GM21381 (cell line): ENCODE measurements around the gene DDX53.

Source experiments
- ATAC-seq: cut with Tn5 transposase; IDR thresholded peaks from one replicate; pipeline ENCODE4 v1.9.1; 2021; ENCODE audit warnings: mild to moderate bottlenecking, moderate library complexity; ENCODE audit not compliant: unreplicated experiment

Gene DDX53

GRCh38 chrX:22999696-23000223 is at the start of gene DDX53:
Gene DDX53, plus strand, starts transcription at chrX:22999960. Its CDS starts 98 bp downstream, at chrX:23000058.
- ATAC-seq = no peak

DNA sequence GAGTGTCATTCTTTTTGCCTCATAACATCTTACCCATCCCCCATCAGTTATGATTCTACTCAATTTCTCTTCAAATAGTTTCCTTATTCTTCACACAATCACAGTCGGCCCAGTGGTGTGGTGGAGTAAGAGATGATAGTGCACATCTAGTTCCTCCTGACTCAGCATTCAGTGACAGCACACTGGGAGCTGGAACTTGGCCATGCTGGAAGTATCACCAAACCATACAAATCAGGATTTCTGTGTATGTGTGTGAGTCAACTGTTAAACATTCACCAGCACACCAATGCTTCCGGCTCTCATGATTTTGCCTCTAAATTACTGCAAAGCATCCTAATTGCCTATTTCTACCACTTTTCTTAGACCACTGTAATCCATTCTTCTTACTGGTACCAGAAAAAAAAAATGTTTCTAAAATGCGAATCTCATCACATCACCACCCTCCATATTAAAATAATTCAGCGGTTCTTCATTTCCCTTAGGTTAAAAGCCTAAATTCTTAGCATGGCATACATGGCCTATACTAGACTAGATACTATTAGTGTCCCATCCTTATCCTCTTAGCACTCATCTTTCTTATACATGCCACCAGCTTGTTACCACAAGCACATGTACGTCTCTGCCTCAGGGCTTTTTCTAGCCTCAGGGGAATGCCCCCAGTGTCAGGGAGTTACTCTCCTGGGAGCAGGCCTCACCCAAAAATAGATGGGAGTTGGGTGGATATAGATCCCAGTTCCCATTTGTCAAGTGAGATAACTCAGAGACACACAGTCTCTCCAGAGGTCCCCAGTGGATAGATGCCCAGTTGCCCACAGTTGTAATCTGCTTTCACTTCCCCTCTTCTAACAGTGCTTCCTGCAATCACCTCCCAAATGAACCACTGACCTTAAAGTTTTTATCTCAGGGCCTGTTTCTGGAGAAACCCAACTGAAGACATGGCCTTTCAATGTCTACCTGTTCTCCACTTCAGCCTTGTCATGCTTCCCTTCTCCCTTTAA is 49.2 kb upstream of the DDX53 start:
- no peak for ATAC-seq

GRCh38 chrX:22952010-22952409 is 47.8 kb upstream of the DDX53 start:
- no peak for ATAC-seq

DNA sequence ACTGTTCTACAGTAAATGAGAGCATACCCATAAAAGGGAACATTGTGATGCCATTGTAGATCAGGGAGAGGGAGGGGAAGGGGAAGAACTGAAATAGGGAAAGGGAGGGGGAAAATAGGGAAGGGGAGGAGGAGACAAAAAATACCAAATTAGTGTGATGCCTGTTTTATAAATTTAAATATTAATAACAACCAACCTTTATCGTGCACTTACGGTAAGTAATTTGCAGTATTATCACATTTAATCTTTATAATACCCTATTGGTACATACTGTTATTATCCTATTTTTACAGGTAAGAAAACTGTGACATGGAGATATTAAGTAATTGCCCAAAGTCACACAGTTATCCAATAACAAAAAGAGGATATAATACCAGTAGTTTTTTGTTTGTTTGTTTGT is 41.5 kb upstream of the DDX53 start:
- no peak for ATAC-seq

DNA sequence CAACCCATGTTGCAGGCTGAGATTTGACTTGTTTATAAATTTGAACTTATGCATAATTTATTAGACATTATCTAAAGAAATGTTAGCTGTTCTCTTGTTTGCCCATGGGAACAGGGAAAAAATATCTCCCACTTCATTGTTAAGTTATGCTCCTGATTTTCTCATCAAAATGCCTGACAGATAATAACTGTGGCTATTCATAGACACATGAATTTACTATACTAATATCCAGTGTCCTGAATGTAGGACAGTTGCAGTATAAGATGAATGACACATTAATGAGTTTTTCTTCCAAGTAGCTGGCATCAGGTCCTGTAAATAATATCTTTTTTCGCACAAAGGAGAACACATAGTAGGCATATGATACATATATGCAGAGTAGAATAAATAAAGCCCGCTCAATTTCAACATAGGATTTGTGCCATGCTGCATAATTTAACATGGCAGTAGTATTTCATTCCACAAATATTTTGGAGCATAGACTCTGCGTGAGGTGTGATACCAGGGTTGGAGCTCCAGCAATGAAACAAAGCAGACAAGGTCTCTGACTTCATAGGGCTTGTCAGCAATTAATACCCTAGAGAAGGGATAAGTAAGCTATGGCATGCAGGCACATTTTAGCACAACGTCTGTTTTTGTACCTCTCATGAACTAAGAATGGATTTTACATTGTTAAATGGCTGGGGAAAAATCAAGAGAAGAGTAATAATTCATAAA is 40.4 kb upstream of the DDX53 start:
- no peak for ATAC-seq

DNA sequence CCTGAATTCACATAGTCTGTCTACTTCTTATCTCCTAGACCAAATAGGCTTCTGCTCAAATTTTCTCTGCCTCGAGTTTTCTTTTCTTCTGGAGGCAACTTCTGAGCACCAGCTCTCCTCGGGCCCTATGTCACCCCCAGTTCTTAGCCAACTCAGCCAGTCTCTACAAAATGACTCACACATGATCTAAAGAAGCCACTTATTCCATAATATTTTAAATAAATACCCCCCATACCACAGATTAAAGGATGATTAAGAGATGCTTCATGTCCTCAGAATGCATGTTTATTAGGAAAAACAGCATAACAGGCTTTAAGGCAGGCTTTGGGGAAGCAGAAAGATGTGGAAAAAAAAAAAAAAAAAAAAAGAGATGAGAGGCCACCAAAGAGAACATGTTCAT is 36.6 kb upstream of the DDX53 start:
- no peak for ATAC-seq

DNA sequence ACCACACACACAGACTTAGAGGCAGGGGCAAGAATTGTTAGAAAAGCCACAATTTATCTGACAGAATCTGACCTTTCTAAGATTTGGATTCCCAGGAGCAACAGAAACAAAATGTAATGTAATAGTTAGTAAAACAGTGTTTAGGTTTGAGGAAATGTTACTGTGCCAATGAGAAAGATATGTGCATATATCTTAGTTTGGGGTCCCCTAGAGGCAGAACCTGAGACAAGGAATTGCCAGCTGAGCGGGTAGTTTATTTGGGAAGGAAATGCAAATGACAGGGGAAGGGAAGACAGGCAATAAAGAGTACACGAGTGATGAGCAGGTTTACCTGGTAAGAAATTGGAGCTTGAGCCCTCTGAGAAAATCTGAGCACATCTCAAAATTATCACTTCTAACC is 31.3 kb upstream of the DDX53 start:
- ATAC-seq = no peak

- no peak for ATAC-seq
Measured at GRCh38 chrX:22969411-22969810, 30.3 kb upstream of the DDX53 start.

DNA sequence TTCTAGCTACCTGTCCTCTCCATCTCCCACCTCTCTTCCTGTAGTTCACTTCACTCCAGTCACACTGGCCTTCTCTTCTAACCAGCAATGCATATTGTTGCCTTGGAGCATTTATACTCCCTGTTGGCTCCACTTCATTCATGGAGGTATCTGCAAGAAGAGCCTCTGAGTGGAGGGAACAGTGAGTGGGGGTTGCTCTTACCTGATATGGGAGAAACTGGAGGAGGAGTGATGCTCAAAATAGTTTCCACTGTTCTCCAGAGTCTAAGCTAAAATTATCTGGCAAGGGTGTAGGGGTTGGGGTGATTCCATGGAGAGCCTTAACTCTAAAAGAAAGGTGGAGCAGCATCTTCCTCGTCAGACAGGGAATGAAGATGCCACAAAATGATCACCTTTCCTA is 28.9 kb upstream of the DDX53 start:
- no peak for ATAC-seq

GRCh38 chrX:22974616-22975015 is 25.1 kb upstream of the DDX53 start:
- ATAC-seq = no peak

- ATAC-seq = no peak
Measured at GRCh38 chrX:22975786-22976185, 24.0 kb upstream of the DDX53 start.

GRCh38 chrX:22985958-22986357 is 13.8 kb upstream of the DDX53 start:
- ATAC-seq = no peak

DNA sequence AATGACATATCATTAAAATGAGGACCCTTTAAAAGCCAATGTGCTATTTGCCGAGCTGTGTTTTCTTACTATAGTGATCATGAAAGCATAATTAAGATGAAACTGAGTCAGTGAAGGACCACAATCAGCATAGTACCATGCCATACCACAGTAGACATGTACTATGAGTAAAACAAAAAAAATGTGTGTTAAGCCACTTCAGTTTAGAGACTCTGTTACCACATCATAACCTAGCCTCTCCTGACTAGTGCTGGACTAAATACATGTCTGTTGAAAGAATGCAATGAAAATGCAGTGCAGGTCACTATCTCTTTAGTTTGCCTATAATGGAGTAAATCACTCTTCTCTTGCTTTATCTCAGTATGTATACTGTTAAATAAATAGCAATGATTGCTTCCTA is 12.3 kb upstream of the DDX53 start:
- no peak for ATAC-seq

- ATAC-seq = no peak
Measured at GRCh38 chrX:23003116-23003515, 3.4 kb downstream of the DDX53 start.

DNA sequence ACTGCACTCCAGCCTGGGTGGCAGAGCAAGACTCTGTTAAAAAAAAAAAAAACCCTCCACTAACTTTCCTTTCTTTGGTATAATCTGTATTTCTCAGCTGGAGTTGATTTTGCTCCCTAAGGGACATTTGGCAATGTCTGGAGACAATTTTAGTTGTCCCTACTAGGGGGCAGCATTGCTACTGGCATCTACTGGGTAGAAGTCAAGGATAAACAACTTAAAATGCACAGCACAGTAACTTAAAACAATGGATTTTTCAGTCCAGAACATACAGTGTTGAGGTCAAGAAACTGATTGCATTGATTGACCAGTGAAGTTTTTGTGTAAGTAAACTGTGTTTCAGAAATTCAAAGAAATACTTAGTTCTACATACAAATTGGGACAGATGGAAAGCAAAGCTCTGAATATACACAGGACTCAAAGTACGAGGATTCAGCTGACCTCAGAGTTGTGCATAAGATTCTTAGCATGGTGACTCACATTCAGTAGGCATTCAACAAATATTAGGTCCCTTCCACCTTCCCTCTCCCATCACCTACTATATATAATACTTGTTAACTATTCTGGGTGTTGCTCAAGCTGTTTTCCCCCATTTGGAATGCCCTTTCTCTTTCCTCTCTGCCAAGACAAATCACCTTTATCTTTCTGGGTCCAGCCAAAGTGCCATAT is 8.8 kb downstream of the DDX53 start:
- ATAC-seq = no peak

- ATAC-seq = no peak
Measured at GRCh38 chrX:23012162-23012561, 12.4 kb downstream of the DDX53 start.

GRCh38 chrX:23012636-23013035 is 12.9 kb downstream of the DDX53 start:
- no peak for ATAC-seq

DNA sequence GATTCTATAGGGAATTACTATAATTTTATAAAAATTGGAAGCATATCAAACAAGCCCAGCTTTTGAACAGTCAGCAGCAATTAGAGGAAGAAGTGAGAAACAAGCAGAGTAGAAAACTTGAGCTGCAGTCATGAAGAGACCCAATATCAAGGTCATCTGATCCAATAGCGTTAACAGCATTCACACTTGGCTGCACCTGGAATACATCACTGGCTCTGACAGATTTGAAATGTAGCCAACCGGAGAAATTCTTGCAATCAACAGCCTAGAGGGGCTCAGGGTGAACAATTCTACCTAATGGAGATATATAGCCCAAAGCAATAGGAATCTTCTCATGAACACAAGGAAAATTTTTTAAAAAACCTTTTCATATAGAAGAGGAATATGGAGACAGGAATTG is 13.6 kb downstream of the DDX53 start:
- ATAC-seq = no peak

DNA sequence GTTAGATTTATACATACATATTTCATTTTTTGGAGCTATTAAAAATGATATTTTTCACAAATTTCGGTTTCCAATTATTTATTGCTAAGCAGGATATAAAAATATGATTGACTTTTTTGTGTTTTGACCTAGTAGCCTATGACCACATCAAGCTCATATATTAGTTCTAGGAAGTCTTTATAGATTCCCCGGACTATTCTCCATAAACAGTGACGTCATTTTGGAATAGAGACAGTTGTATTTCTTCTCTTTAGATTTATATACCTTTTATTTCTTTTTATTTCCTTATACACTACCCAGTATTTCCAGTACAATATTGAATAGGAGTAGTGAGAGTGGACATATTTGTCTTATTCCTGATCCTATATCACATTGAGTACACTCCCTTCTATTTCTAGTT is 31.8 kb downstream of the DDX53 start:
- ATAC-seq = no peak

- no peak for ATAC-seq
Measured at GRCh38 chrX:23035493-23035892, 35.7 kb downstream of the DDX53 start.

GRCh38 chrX:23046443-23046842 is 46.7 kb downstream of the DDX53 start:
- ATAC-seq = no peak
